ENCODE results near the gene GABARAP. TPM values are rescaled to one million over a fixed set of nuclear protein-coding genes. Genes with fewer than 3 reads are reported as not detected.
A peak's percentile ranks its signal among the peaks of the same experiment; 100 is the strongest.

GABARAP gene
- total RNA-seq = 100 to 1,000 TPM; 381 to 631 (median 601) TPM

DNA sequence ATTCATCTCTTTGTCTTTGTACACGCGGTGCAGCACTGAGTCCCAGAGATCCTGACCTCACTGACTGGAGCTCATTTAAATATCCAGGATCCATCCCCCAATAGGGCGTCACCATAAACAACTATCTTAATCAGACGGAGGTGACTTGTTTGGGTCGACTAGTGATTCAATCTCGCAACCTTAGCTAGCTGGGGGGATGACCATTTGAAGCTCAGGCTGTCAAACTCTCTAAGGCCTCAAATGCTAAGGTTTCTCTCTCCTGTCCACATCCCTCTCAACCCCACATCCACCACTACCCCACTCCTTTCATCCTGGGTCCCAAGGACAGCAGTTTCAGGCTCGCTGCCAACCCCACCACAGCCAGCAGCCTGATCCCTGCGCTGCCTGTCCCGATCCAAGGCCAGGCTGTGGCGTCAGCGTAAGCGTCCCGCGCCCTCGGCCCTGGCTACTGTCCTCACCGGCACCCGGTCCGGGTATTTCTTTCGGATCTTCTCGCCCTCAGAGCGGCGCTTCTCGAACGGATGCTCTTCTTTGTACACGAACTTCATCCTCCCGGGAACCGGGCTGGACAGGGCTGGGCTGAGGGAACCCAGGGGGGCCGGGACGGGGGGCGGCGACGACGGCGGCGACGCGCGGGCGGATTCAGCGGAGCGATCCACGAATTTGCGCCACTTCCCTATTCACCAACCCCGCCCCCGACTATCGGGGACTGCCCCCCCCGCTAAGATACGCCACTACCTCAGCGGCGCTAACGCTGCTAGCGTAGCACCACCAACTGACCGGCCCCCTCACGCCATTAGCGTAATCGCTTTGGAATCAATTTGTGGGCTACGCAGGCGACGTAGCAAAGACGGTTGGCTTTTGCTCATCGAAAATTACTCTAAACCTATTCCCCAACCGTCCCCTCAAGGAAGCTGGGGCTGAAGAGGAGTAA is at the start of gene GABARAP:
TSS of gene GABARAP (minus strand) at position 667 of the 934 bp plus-strand sequence. CDS start at position 548, 119 bp downstream.
- ATAC-seq (ENCODE audit: low FRiP score in 2 of 2) (peak; percentile 76 to 90), DNase-seq (peak; percentile 93 to 96)
- Histone ChIP-seq H3K27ac (peak within 1 kb of the TSS; percentile 92 to 100 (median 97)), H3K9me3 (no peaks in the 10 kb centered on the region), H3K4me3 (peak within 1 kb of the TSS; percentile 44 to 99 (median 80)), H3K4me1 (peaks cover 23 to 36% (median 32%) of the 10 kb centered on the region in 4 donors), H3K36me3 (peaks cover 0 to 45% (median 36%) of the 10 kb centered on the region in 4 donors), H3K27me3 (no peaks in the 10 kb centered on the region)
- WGBS, 2 donors = 0% methylated on average over 36 to 52 of the region's 62 CpGs
- TF ChIP-seq EP300 (IDR thresholded peaks at IDR 0.05) = no peak
- peak in 3 of 4 donors; percentile 33 to 79 (median 56) for TF ChIP-seq POLR2A (IDR thresholded peaks at IDR 0.05)
- peak in 1 of 2 donors; percentile 74 for TF ChIP-seq POLR2AphosphoS5 (IDR thresholded peaks at IDR 0.05)
- no peak for TF ChIP-seq CTCF (IDR thresholded peaks at IDR 0.05)

DNA sequence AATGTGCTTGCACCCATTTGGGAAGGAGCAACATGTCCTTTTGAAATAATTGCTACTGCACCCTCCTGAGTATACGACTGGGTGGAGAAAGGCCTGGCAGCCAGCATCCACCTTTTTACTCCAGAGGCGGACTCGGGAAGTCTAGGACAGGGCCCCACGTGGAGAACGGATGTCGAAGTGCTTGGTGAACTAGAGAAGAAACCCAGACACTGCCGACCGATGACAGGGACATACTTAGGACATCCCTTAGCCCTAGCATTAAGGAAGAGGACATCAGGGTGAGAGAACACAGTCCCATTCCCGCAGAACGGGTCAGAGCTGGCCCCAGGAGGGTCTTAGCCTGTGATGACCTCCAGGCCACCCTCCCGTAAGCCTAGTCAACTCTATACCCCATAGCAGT is 48.4 kb upstream of the GABARAP start:
- WGBS, 2 donors = 82 to 86% methylated on average over 11 of the region's 11 CpGs
- H3K9me3 ChIP-seq = no peaks in the 10 kb centered on the region

DNA sequence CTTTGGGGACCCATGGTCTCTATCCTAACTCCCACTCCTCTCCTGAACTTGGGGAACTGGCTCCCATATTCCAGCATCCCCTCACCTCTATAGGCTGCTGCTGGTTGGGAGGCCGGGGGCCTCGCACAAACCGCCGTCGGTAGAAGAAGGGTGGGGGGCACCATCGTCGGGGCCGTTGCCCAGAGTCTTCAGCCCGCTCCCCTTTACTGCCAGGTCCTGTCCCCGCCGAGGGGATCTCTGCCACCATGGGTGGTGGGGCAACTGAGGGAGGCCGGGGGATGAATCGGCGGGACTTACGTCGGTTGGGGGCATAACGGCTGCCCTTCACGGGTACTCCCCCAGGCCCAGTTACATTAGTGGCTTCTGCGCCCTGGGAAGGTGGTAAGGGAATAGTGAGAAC is 47.9 kb upstream of the GABARAP start:
- H3K4me1 ChIP-seq = peaks cover 15 to 17% (median 16%) of the 10 kb centered on the region in 4 donors
- ATAC-seq (ENCODE audit: low FRiP score in 2 of 2) (no peak), DNase-seq (peak in 1 of 2 donors; percentile 58)
- H3K27me3 ChIP-seq = peaks cover 0 to 16% (median 15%) of the 10 kb centered on the region in 4 donors
- H3K4me3 ChIP-seq = no peak overlapping the region
- 93 to 94% methylated on average over 19 of the region's 19 CpGs for WGBS, 2 donors
- no peak for TF ChIP-seq EP300 (IDR thresholded peaks at IDR 0.05)
- no peaks in the 10 kb centered on the region for H3K36me3 ChIP-seq
- H3K9me3 ChIP-seq = no peaks in the 10 kb centered on the region
- H3K27ac ChIP-seq = no peak overlapping the region

More for the DNA sequence above, 48.4 kb upstream of the GABARAP start:
- TF ChIP-seq EP300 (IDR thresholded peaks at IDR 0.05) = no peak
- TF ChIP-seq CTCF (IDR thresholded peaks at IDR 0.05) = no peak
- no peak for TF ChIP-seq POLR2A (IDR thresholded peaks at IDR 0.05)
- TF ChIP-seq POLR2AphosphoS5 (IDR thresholded peaks at IDR 0.05) = no peak
- Histone ChIP-seq H3K4me3 (no peak overlapping the region), H3K4me1 (peaks cover 15 to 22% (median 17%) of the 10 kb centered on the region in 4 donors), H3K27me3 (peaks cover 0 to 16% (median 15%) of the 10 kb centered on the region in 4 donors), H3K36me3 (no peaks in the 10 kb centered on the region), H3K27ac (no peak overlapping the region)
- no peak for DNase-seq
- no peak for ATAC-seq (ENCODE audit: low FRiP score in 2 of 2)

DNA sequence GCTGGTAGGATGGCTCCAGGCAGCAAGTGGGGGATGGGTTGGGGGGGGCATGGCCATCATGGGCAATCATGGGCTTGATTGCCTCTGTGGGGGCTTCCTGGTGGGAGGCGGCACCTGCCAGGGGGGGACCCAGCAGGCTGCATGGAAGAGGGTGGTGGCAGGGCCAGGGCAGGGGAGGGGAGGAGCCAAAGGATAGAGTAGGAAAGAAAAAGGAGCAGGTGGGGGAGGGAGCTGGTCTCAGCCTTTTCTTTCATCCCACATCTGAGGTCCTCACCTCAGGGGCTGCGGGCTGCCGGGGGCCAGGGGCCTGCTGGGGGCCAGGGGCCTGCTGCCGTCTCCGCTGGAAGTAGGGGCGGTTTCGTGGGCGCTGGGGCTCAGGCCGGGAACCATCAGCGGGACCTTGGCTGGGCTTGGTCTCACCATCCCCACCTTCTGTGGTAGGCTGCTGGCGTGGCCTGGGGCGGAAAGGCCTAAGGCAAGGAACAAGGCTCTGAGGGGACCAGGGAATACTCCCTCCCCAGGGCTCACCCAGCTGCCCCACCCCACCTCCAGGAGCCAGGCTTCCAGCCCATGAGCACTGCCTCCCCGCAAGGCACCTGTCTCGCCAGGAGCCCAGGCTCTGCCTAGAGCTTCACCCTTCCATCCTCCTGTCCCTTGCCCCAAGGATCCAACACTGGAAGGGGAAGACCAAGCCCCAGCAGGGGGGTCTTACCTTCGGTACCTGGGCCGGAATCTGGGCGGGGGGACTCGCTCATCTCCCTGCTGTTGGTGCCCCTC is 47.2 kb upstream of the GABARAP start:
- TF ChIP-seq POLR2AphosphoS5 (IDR thresholded peaks at IDR 0.05) (no peak), POLR2A (IDR thresholded peaks at IDR 0.05) (no peak), CTCF (IDR thresholded peaks at IDR 0.05) (no peak), EP300 (IDR thresholded peaks at IDR 0.05) (no peak)
- H3K36me3 ChIP-seq = no peaks in the 10 kb centered on the region
- H3K4me1 ChIP-seq = peaks cover 8 to 10% (median 9%) of the 10 kb centered on the region in 4 donors
- H3K4me3 ChIP-seq = no peak overlapping the region
- no peak overlapping the region for H3K27ac ChIP-seq
- peak in 1 of 2 donors; percentile 70 for DNase-seq
- WGBS, 2 donors = 86 to 92% methylated on average over 9 to 18 of the region's 18 CpGs
- no peak for ATAC-seq (ENCODE audit: low FRiP score in 2 of 2)
- peaks cover 0 to 13% (median 9%) of the 10 kb centered on the region in 4 donors for H3K27me3 ChIP-seq
- H3K9me3 ChIP-seq = no peaks in the 10 kb centered on the region

DNA sequence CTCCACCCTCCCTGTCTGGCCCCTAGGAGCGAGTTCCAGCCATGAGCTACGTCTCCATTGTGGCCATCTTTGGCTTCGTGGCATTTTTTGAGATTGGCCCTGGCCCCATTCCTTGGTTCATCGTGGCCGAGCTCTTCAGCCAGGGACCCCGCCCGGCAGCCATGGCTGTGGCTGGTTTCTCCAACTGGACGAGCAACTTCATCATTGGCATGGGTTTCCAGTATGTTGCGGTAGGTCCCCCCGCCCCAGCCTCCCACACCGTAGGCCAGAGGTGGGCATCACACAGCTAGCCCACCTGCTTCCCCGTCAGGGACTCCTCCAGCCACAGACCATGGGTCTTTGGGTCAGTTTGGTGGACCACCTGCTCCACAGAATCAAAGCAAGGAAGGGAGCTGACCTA is 43.4 kb upstream of the GABARAP start:
- ATAC-seq (ENCODE audit: low FRiP score in 2 of 2) (no peak), DNase-seq (peak in 1 of 2 donors; percentile 61)
- Histone ChIP-seq H3K27ac (no peak overlapping the region), H3K4me1 (peaks cover 19 to 24% (median 21%) of the 10 kb centered on the region in 4 donors), H3K36me3 (no peaks in the 10 kb centered on the region), H3K27me3 (peaks cover 0 to 12% (median 4%) of the 10 kb centered on the region in 4 donors), H3K9me3 (no peaks in the 10 kb centered on the region), H3K4me3 (no peak overlapping the region)
- no peak for TF ChIP-seq POLR2A (IDR thresholded peaks at IDR 0.05)
- no peak for TF ChIP-seq EP300 (IDR thresholded peaks at IDR 0.05)
- 95 to 98% methylated on average over 8 to 12 of the region's 12 CpGs for WGBS, 2 donors

Data from upper lobe of left lung (tissue), 6 donors.